BE2C (cell line): ENCODE results near the gene EPHA2.

ENCODE experiments used
- DNase-seq: peaks from one replicate; pipeline ENCODE4 v3.0.0-alpha.2; 2020
- H3K27me3 ChIP-seq: fragments of 250-450 bp; sonication (Bioruptor Pico); 2 replicates; pipeline ENCODE4 v1.5.1; 2020; ENCODE audit warnings: mild to moderate bottlenecking
- H3K36me3 ChIP-seq: fragments of 250-450 bp; sonication (Bioruptor Pico); 2 replicates; pipeline ENCODE4 v1.5.1; 2020; ENCODE audit warnings: mild to moderate bottlenecking
- H3K4me1 ChIP-seq: fragments of 250-450 bp; sonication (Bioruptor Pico); 2 replicates; pipeline ENCODE4 v1.5.1; 2020
- H3K4me3 ChIP-seq: 2 replicates; pipeline ENCODE4 v1.5.1; 2011; ENCODE audit warnings: low read depth, low read length
- H3K9me3 ChIP-seq: fragments of 250-450 bp; sonication (Bioruptor Pico); 2 replicates; pipeline ENCODE4 v1.5.1; 2020
- CTCF ChIP-seq: IDR thresholded peaks from 2 replicates; pipeline ENCODE4 v1.5.1; 2012; ENCODE audit warnings: mild to moderate bottlenecking, low read depth, low read length

The EPHA2 gene

GRCh38 chr1:16134906-16135305 lies 21.0 kb downstream of the EPHA2 start:
- H3K4me3 ChIP-seq: no peak overlapping the region
- no peak for DNase-seq
- no peaks in the 10 kb centered on the region for H3K9me3 ChIP-seq
- no peaks in the 10 kb centered on the region for H3K4me1 ChIP-seq
- TF ChIP-seq CTCF: no peak
- no peaks in the 10 kb centered on the region for H3K36me3 ChIP-seq
- H3K27me3 ChIP-seq: no peaks in the 10 kb centered on the region

GRCh38 chr1:16134066-16134801 lies 21.6 kb downstream of the EPHA2 start:
- Histone ChIP-seq H3K4me1 (no peaks in the 10 kb centered on the region), H3K4me3 (no peak overlapping the region), H3K9me3 (no peaks in the 10 kb centered on the region), H3K36me3 (no peaks in the 10 kb centered on the region), H3K27me3 (no peaks in the 10 kb centered on the region)
- DNase-seq: no peak
- no peak for TF ChIP-seq CTCF

GRCh38 chr1:16133007-16133961 lies 22.6 kb downstream of the EPHA2 start:
- no peak for TF ChIP-seq CTCF
- DNase-seq: no peak
- H3K9me3 ChIP-seq: no peaks in the 10 kb centered on the region
- no peaks in the 10 kb centered on the region for H3K27me3 ChIP-seq
- H3K4me3 ChIP-seq: no peak overlapping the region
- H3K4me1 ChIP-seq: no peaks in the 10 kb centered on the region
- H3K36me3 ChIP-seq: no peaks in the 10 kb centered on the region

GRCh38 chr1:16132325-16132785 lies 23.5 kb downstream of the EPHA2 start:
- Histone ChIP-seq H3K4me3 (no peak overlapping the region), H3K9me3 (no peaks in the 10 kb centered on the region), H3K27me3 (no peaks in the 10 kb centered on the region), H3K4me1 (no peaks in the 10 kb centered on the region), H3K36me3 (no peaks in the 10 kb centered on the region)
- no peak for TF ChIP-seq CTCF
- DNase-seq: no peak

- H3K36me3 ChIP-seq: no peaks in the 10 kb centered on the region
- TF ChIP-seq CTCF: no peak
Observed at GRCh38 chr1:16131636-16132324, 24.1 kb downstream of the EPHA2 start.

More at GRCh38 chr1:16131636-16132324, 24.1 kb downstream of the EPHA2 start:
- Histone ChIP-seq H3K27me3 (no peaks in the 10 kb centered on the region), H3K4me1 (no peaks in the 10 kb centered on the region), H3K9me3 (no peaks in the 10 kb centered on the region), H3K4me3 (no peak overlapping the region)
- DNase-seq: no peak
